K562 (cell line): Measurements from ENCODE around the gene IMPDH2. TPM values are rescaled to one million over a fixed set of nuclear protein-coding genes. Genes with fewer than 3 reads are reported as not detected.

Experiments used
- BHLHE40 ChIP-seq: IDR thresholded peaks from 2 replicates; pipeline ENCODE4 v1.6.1; 2011; ENCODE audit warnings: low read length, improper control_type of control experiment
- FIP1L1 ChIP-seq: fragments of 200-400 bp; formaldehyde crosslinking; IDR thresholded peaks from 2 replicates; pipeline ENCODE4 v1.6.1; 2018; ENCODE audit warnings: mild to moderate bottlenecking, low read depth, low read length; ENCODE audit not compliant: poor library complexity, severe bottlenecking
- HCFC1 ChIP-seq: IDR thresholded peaks from 2 replicates; pipeline ENCODE4 v1.6.1; 2012; ENCODE audit warnings: low read depth, low read length, improper control_type of control experiment
- IFI16 ChIP-seq: fragments of 250-450 bp; sonication (Bioruptor Pico); IDR thresholded peaks from 2 replicates; pipeline ENCODE4 v2.1.2; 2022; ENCODE audit warnings: mild to moderate bottlenecking, inconsistent platforms
- KAT7 ChIP-seq: sonication (generic); formaldehyde crosslinking; IDR thresholded peaks from 2 replicates; pipeline ENCODE4 v1.8.0; 2022; ENCODE audit warnings: missing genetic modification reagents, mild to moderate bottlenecking, borderline replicate concordance
- MYBL2 ChIP-seq, 2 experiments: fragments of 450-650 bp in 1 of 2; sonication (generic) in 1 of 2; formaldehyde crosslinking in 1 of 2; IDR thresholded peaks; 2 replicates each; pipeline versions ENCODE4 v1.6.1 to v1.8.1; 2017 to 2022; ENCODE audit warnings: borderline replicate concordance in 1 of 2, inconsistent platforms in 1 of 2, low read depth in 1 of 2, mild to moderate bottlenecking in 1 of 2, missing genetic modification reagents in 1 of 2, moderate library complexity in 1 of 2
- NONO ChIP-seq, 2 experiments: fragments of 200-400 bp in 1 of 2; fragments of 450-650 bp in 1 of 2; formaldehyde crosslinking in 1 of 2; IDR thresholded peaks; 2 replicates each; pipeline ENCODE4 v1.6.1; 2017; ENCODE audit warnings: low read depth in 2 of 2, mild to moderate bottlenecking in 2 of 2, moderate library complexity in 2 of 2, low read length in 1 of 2
- OTX1 ChIP-seq: fragments of 450-650 bp; formaldehyde crosslinking; IDR thresholded peaks from 2 replicates; pipeline ENCODE4 v1.4.0; 2022; ENCODE audit warnings: mild to moderate bottlenecking
- PHF20 ChIP-seq: fragments of 450-650 bp; IDR thresholded peaks from 2 replicates; pipeline ENCODE4 v1.6.1; 2018; ENCODE audit not compliant: partially characterized antibody
- PML ChIP-seq: IDR thresholded peaks from 2 replicates; pipeline ENCODE4 v1.6.1; 2012; ENCODE audit warnings: low read length, inconsistent platforms
- RB1 ChIP-seq: fragments of 450-650 bp; IDR thresholded peaks from 2 replicates; pipeline ENCODE4 v1.6.1; 2017; ENCODE audit warnings: low read depth, mild to moderate bottlenecking
- RBM22 ChIP-seq: fragments of 200-400 bp; formaldehyde crosslinking; IDR thresholded peaks from 2 replicates; pipeline ENCODE4 v1.6.1; 2018; ENCODE audit warnings: low read length, low read depth; ENCODE audit not compliant: poor library complexity, severe bottlenecking
- SMAD3 ChIP-seq: fragments of 450-650 bp; formaldehyde crosslinking; conservative IDR thresholded peaks from 2 replicates; pipeline ENCODE4 v1.4.0; 2020; ENCODE audit warnings: mild to moderate bottlenecking
- TAL1 ChIP-seq: fragments of 450-650 bp; IDR thresholded peaks from 2 replicates; pipeline ENCODE4 v1.6.1; 2016; ENCODE audit warnings: mild to moderate bottlenecking
- TEAD1 ChIP-seq, 2 experiments: fragments of 450-650 bp in 1 of 2; sonication (generic) in 1 of 2; formaldehyde crosslinking; IDR thresholded peaks; 2 replicates each; pipeline versions ENCODE4 v1.4.0 to v1.8.0; 2020 to 2022; ENCODE audit warnings: mild to moderate bottlenecking in 2 of 2, missing genetic modification reagents in 1 of 2
- XRCC4 ChIP-seq: IDR thresholded peaks from one replicate; pipeline ENCODE4 v1.6.1; 2011; ENCODE audit not compliant: insufficient read depth, insufficient read length; ENCODE audit errors: extremely low read depth
- ZNF23 ChIP-seq: fragments of 250-450 bp; sonication (Bioruptor Pico); IDR thresholded peaks from 2 replicates; pipeline ENCODE4 v1.4.0; 2020; ENCODE audit warnings: mild to moderate bottlenecking
- ZNF830 ChIP-seq: fragments of 250-450 bp; sonication (Bioruptor Pico); IDR thresholded peaks from 2 replicates; pipeline ENCODE4 v1.5.0; 2021; ENCODE audit warnings: mild to moderate bottlenecking
- ZSCAN29 ChIP-seq: fragments of 450-650 bp; IDR thresholded peaks from 2 replicates; pipeline ENCODE4 v1.6.1; 2017
- polyA plus RNA-seq, 8 experiments: library from polyadenylated mRNA; depleted of rRNA in 4 of 8; stranded (reverse) in 5 of 8; unstranded in 3 of 8; fragments of >200 nt; fragmentation: Nextera tagmentation in 2 of 8; fragmentation: Illumina TruSeq in 1 of 8; extraction: Ambion mirVana in 2 of 8; extraction: Trizol in 1 of 8; gene quantifications; 2 replicates each; pipeline versions ENCODE4 v1.2.1 to v1.2.3, GENCODE V29; 2011 to 2014; ENCODE audit warnings: inconsistent platforms in 1 of 8, missing spikeins in 1 of 8
- total RNA-seq, 7 experiments: library from RNA; depleted of rRNA in 6 of 7; stranded (reverse); fragments of >200 nt in 6 of 7; fragmentation: Illumina TruSeq in 2 of 7; extraction: Trizol in 2 of 7; gene quantifications; 2 replicates each; pipeline versions ENCODE4 v1.2.1 to v1.2.3, GENCODE V29; 2011 to 2021; ENCODE audit warnings: low replicate concordance in 1 of 7
- TF ChIP-seq, protein P1 (sequence below), 2 experiments: IDR thresholded peaks; 2 replicates each; pipeline ENCODE4 v1.6.1; 2011; ENCODE audit warnings: borderline replicate concordance in 1 of 2, control low read depth in 1 of 2, low read depth in 1 of 2, low read length in 1 of 2, mild to moderate bottlenecking in 1 of 2, mixed read lengths in 1 of 2, moderate library complexity in 1 of 2; ENCODE audit not compliant: insufficient read depth in 1 of 2, insufficient read length in 1 of 2, poor library complexity in 1 of 2, severe bottlenecking in 1 of 2; ENCODE audit errors: extremely low read depth in 1 of 2
- TF ChIP-seq, protein P2 (sequence below): fragments of 250-450 bp; sonication (Bioruptor Pico); IDR thresholded peaks from 2 replicates; pipeline ENCODE4 v1.4.0; 2020
- TF ChIP-seq, protein P3 (sequence below): IDR thresholded peaks from 2 replicates; pipeline ENCODE4 v1.6.1; 2011; ENCODE audit not compliant: insufficient read length; ENCODE audit errors: extremely low read depth
- TF ChIP-seq, protein P4 (sequence below): conservative IDR thresholded peaks from 2 replicates; pipeline ENCODE4 v1.6.1; 2011; ENCODE audit warnings: low read depth, mild to moderate bottlenecking, low read length; ENCODE audit not compliant: control insufficient read depth

Gene IMPDH2
- total and polyA plus RNA-seq, 9 of the 15 experiments (the other 6 are each of a cell fraction or from before 2014, with no cell fraction given) = 318 to 507 (median 366) TPM

DNA sequence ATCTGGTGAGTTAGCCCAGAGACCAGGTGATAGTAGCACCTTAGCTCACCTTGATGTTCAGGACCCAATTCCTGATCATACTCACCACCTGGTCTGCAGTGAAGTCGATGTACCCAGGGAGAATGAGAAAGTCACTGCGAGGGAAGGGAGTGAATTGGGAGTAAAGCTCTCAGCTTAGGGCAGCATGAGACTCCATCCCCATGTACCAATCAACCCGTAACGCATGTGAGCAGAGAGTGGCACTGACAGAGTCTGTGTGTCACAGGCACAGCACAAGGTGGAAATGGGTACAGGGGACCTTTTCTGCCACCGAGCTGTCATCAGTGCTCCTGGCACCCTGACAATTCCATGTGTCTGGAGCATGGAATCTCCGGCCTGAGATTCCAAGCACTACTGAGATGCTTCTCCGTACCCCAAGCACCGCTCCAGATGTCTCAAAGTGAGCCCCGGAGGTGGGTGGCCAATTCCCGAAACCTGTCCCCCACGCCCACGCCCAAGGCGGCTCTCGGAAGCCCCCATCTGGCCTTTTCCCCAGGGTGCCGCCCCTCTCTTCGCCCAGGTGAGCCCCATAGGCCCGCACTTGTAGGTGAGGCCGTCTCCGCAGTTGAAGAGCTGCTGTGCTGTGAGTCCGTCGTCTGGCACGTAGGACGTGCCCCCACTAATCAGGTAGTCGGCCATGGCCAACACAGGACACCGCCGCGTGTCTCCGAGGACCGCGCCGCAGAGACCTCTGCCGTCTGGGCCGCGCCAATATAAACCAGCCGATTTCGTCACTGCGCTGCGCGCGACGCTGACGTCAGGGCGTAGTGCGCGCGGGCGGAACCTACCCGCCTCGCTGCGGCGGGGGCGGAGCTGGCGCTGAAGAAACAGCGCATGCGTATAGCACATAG, at the start of gene IMPDH2 (continued):
- TF ChIP-seq BHLHE40 = peak; percentile 33; the same call in 1 of the 2 replicates
- TF ChIP-seq KAT7 (CRISPR knock-in tag) = peak; percentile 58; the same call in 1 of the 2 replicates
- TF ChIP-seq XRCC4 = no peak
- TF ChIP-seq OTX1 (CRISPR knock-in tag) = 0 out of 2 replicates have a peak, but pooled peaks have one; percentile 29
- no peak for TF ChIP-seq TAL1
- TF ChIP-seq NONO (IDR thresholded peaks at IDR 0.05; ENCODE audit: low read depth in 2 of 2, low read length in 1 of 2) = peak; percentile 49 to 84; a peak in 2 of 4 replicates
- TF ChIP-seq ZSCAN29 = no peak
- 0 out of 2 replicates have a peak, but pooled peaks have one; percentile 22 for TF ChIP-seq ZNF830 (CRISPR knock-in tag)
- peak; percentile 83 for TF ChIP-seq PML
- TF ChIP-seq TEAD1 (CRISPR knock-in tag; IDR thresholded peaks at IDR 0.05) = peak in 1 of 2 experiments; percentile 62; a peak in 2 of 4 replicates
- TF ChIP-seq PHF20 = peak; percentile 36
- peak; percentile 94 for TF ChIP-seq RBM22
- TF ChIP-seq HCFC1 = peak; percentile 57
- peak; percentile 80 for TF ChIP-seq FIP1L1
- TF ChIP-seq MYBL2 (IDR thresholded peaks at IDR 0.05; ENCODE audit: low read depth) = no peak
- peak; percentile 49; the same call in 1 of the 2 replicates for TF ChIP-seq MYBL2 (CRISPR knock-in tag; IDR thresholded peaks at IDR 0.05; ENCODE audit: borderline replicate concordance)
- TF ChIP-seq, protein P1, sequence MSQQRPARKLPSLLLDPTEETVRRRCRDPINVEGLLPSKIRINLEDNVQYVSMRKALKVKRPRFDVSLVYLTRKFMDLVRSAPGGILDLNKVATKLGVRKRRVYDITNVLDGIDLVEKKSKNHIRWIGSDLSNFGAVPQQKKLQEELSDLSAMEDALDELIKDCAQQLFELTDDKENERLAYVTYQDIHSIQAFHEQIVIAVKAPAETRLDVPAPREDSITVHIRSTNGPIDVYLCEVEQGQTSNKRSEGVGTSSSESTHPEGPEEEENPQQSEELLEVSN (IDR thresholded peaks at IDR 0.05; ENCODE audit: borderline replicate concordance in 1 of 2, extremely low read depth in 1 of 2, insufficient read depth in 1 of 2, insufficient read length in 1 of 2, low read depth in 1 of 2, low read length in 1 of 2, poor library complexity in 1 of 2, severe bottlenecking in 1 of 2) = peak; percentile 91 to 92
- TF ChIP-seq RB1 = peak; percentile 82; the same call in 1 of the 2 replicates
- no peak for TF ChIP-seq ZNF23
- TF ChIP-seq SMAD3 (CRISPR knock-in tag) = peak; percentile 43; the same call in 1 of the 2 replicates
- no peak for TF ChIP-seq IFI16 (CRISPR knock-in tag)
- TF ChIP-seq, protein P2, sequence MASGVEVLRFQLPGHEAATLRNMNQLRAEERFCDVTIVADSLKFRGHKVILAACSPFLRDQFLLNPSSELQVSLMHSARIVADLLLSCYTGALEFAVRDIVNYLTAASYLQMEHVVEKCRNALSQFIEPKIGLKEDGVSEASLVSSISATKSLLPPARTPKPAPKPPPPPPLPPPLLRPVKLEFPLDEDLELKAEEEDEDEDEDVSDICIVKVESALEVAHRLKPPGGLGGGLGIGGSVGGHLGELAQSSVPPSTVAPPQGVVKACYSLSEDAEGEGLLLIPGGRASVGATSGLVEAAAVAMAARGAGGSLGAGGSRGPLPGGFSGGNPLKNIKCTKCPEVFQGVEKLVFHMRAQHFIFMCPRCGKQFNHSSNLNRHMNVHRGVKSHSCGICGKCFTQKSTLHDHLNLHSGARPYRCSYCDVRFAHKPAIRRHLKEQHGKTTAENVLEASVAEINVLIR (CRISPR knock-in tag) = peak; percentile 87
- TF ChIP-seq, protein P3, sequence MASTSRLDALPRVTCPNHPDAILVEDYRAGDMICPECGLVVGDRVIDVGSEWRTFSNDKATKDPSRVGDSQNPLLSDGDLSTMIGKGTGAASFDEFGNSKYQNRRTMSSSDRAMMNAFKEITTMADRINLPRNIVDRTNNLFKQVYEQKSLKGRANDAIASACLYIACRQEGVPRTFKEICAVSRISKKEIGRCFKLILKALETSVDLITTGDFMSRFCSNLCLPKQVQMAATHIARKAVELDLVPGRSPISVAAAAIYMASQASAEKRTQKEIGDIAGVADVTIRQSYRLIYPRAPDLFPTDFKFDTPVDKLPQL = no peak
- TF ChIP-seq, protein P4, sequence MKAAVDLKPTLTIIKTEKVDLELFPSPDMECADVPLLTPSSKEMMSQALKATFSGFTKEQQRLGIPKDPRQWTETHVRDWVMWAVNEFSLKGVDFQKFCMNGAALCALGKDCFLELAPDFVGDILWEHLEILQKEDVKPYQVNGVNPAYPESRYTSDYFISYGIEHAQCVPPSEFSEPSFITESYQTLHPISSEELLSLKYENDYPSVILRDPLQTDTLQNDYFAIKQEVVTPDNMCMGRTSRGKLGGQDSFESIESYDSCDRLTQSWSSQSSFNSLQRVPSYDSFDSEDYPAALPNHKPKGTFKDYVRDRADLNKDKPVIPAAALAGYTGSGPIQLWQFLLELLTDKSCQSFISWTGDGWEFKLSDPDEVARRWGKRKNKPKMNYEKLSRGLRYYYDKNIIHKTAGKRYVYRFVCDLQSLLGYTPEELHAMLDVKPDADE = peak; percentile 63
